ENCODE results near the gene COL23A1. TPM values are rescaled to one million over a fixed set of nuclear protein-coding genes. Genes with fewer than 3 reads are reported as not detected.

The COL23A1 gene
- polyA plus RNA-seq, 1 donor (not counting 4 experiments of a cell fraction or from before 2014, with no cell fraction given): not detected

- H3K9ac ChIP-seq (ENCODE audit: control insufficient read depth, extremely low read depth, insufficient read depth, low read length): no peak overlapping the region
- no peak overlapping the region for H3K4me2 ChIP-seq (ENCODE audit: control insufficient read depth, extremely low read depth, insufficient read depth, low read depth, low read length)
- no peaks in the 10 kb centered on the region for H3K27me3 ChIP-seq (ENCODE audit: control insufficient read depth, extremely low read depth, insufficient read depth, low read length)
- no peak for TF ChIP-seq EZH2 (IDR thresholded peaks at IDR 0.05; ENCODE audit: low read length)
- no peak for TF ChIP-seq CTCF (optimal IDR thresholded peaks at IDR 0.05 in 1 of 3, IDR thresholded peaks at IDR 0.05 in 1 of 3, conservative IDR thresholded peaks at IDR 0.05 in 1 of 3; ENCODE audit: extremely low read depth in 1 of 3, insufficient read depth in 2 of 3, low read length in 3 of 3)
- no peaks in the 10 kb centered on the region for H3K9me1 ChIP-seq (ENCODE audit: control insufficient read depth, extremely low read depth, insufficient read depth, low read length)
- H4K20me1 ChIP-seq (ENCODE audit: control insufficient read depth, extremely low read depth, insufficient read depth, low read length): no peaks in the 10 kb centered on the region
- H3K79me2 ChIP-seq (ENCODE audit: control insufficient read depth, insufficient read depth, low read length): no peaks in the 10 kb centered on the region
- H3K36me3 ChIP-seq (ENCODE audit: control insufficient read depth in 2 of 2, extremely low read depth in 1 of 2, insufficient read depth in 2 of 2, low read length in 2 of 2): no peaks in the 10 kb centered on the region
- dilution Hi-C loops (cut with MboI; ENCODE audit: extremely low pct_ligation_motif_present, low sequenced_read_pairs): no loop called here
- no peak overlapping the region for H2AFZ ChIP-seq (ENCODE audit: control insufficient read depth, low read length)
- FAIRE-seq (no peak), DNase-seq (ENCODE audit: low read depth, low spot score) (no peak)
- H3K9me3 ChIP-seq (ENCODE audit: control insufficient read depth, low read depth, low read length): no peaks in the 10 kb centered on the region
- no peak overlapping the region for H3K4me3 ChIP-seq (ENCODE audit: control insufficient read depth in 2 of 3, extremely low read depth in 1 of 3, insufficient read depth in 2 of 3, low read depth in 1 of 3, low read length in 3 of 3)
- H3K4me1 ChIP-seq (ENCODE audit: control insufficient read depth, extremely low read depth, insufficient read depth, low read length): no peaks in the 10 kb centered on the region
- H3K27ac ChIP-seq (ENCODE audit: control insufficient read depth, insufficient read depth, low read length): no peak overlapping the region
Measured at GRCh38 chr5:178439493-178440180, 150.6 kb downstream of the COL23A1 start.

GRCh38 chr5:178438796-178439195, 151.4 kb downstream of the COL23A1 start:
- no peak overlapping the region for H3K4me3 ChIP-seq (ENCODE audit: control insufficient read depth in 2 of 3, extremely low read depth in 1 of 3, insufficient read depth in 2 of 3, low read depth in 1 of 3, low read length in 3 of 3)
- no peak overlapping the region for H2AFZ ChIP-seq (ENCODE audit: control insufficient read depth, low read length)
- H3K9me1 ChIP-seq (ENCODE audit: control insufficient read depth, extremely low read depth, insufficient read depth, low read length): no peaks in the 10 kb centered on the region
- no peak overlapping the region for H3K4me2 ChIP-seq (ENCODE audit: control insufficient read depth, extremely low read depth, insufficient read depth, low read depth, low read length)
- no peaks in the 10 kb centered on the region for H3K9me3 ChIP-seq (ENCODE audit: control insufficient read depth, low read depth, low read length)
- dilution Hi-C loops (cut with MboI; ENCODE audit: extremely low pct_ligation_motif_present, low sequenced_read_pairs): no loop called here
- TF ChIP-seq EZH2 (IDR thresholded peaks at IDR 0.05; ENCODE audit: low read length): no peak
- TF ChIP-seq CTCF (optimal IDR thresholded peaks at IDR 0.05 in 1 of 3, IDR thresholded peaks at IDR 0.05 in 1 of 3, conservative IDR thresholded peaks at IDR 0.05 in 1 of 3; ENCODE audit: extremely low read depth in 1 of 3, insufficient read depth in 2 of 3, low read length in 3 of 3): no peak
- no peak for FAIRE-seq
- H3K36me3 ChIP-seq (ENCODE audit: control insufficient read depth in 2 of 2, extremely low read depth in 1 of 2, insufficient read depth in 2 of 2, low read length in 2 of 2): no peaks in the 10 kb centered on the region
- no peaks in the 10 kb centered on the region for H3K27me3 ChIP-seq (ENCODE audit: control insufficient read depth, extremely low read depth, insufficient read depth, low read length)
- H3K79me2 ChIP-seq (ENCODE audit: control insufficient read depth, insufficient read depth, low read length): no peaks in the 10 kb centered on the region
- no peak overlapping the region for H3K9ac ChIP-seq (ENCODE audit: control insufficient read depth, extremely low read depth, insufficient read depth, low read length)
- H3K27ac ChIP-seq (ENCODE audit: control insufficient read depth, insufficient read depth, low read length): no peak overlapping the region
- H4K20me1 ChIP-seq (ENCODE audit: control insufficient read depth, extremely low read depth, insufficient read depth, low read length): no peaks in the 10 kb centered on the region
- H3K4me1 ChIP-seq (ENCODE audit: control insufficient read depth, extremely low read depth, insufficient read depth, low read length): no peaks in the 10 kb centered on the region
- DNase-seq (ENCODE audit: low read depth, low spot score): no peak
